ENCODE results near the gene ZBTB3.

The ZBTB3 gene

GRCh38 chr11:62725646-62726045 is 28.3 kb downstream of the ZBTB3 start:
- no peak for TF ChIP-seq CTCF (IDR thresholded peaks at IDR 0.05; ENCODE audit: low read depth, low read length)
- H3K4me3 ChIP-seq (ENCODE audit: low read depth, low read length), result peak overlapping the region; percentile 83

- H3K4me3 ChIP-seq (ENCODE audit: low read depth, low read length), result peak overlapping the region; percentile 83
- TF ChIP-seq CTCF (IDR thresholded peaks at IDR 0.05; ENCODE audit: low read depth, low read length), result no peak
Measured at GRCh38 chr11:62724171-62724570, 29.8 kb downstream of the ZBTB3 start.

- no peak for TF ChIP-seq CTCF (IDR thresholded peaks at IDR 0.05; ENCODE audit: low read depth, low read length)
- no peak overlapping the region for H3K4me3 ChIP-seq (ENCODE audit: low read depth, low read length)
Measured at GRCh38 chr11:62721994-62722393, 32.0 kb downstream of the ZBTB3 start.

DNA sequence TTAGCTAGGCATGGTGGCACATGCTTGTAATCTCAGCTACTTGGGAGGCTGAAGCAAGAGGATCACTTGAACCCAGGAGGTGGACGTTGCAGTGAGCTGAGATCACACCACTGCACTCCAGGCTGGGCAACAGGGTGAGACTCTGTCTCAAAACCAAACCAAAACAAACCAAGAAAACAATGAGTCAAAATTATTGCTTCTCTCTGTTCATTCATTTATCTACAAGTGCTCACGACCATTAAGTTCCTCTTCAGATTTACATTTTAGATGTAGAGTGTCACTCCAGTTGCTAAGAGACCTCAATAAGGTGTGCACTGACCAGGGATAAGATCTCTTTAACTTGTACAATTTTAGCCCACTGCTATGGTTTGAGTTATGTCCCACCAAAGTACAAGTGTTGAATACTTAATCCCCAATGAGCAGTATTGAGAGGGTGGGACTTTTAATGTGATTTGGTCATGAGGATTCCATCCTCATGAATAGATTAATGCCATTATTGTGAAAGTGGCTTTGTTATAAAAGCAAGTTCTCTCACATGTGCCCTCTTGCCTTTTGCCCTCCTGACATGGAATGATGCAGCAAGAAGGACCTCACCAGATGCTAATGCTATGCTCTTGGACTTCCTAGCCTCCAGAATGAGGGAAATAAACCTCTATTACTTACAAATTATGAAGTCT is 34.5 kb downstream of the ZBTB3 start:
- no peak for TF ChIP-seq CTCF (IDR thresholded peaks at IDR 0.05; ENCODE audit: low read depth, low read length)
- H3K4me3 ChIP-seq (ENCODE audit: low read depth, low read length), result no peak overlapping the region

DNA sequence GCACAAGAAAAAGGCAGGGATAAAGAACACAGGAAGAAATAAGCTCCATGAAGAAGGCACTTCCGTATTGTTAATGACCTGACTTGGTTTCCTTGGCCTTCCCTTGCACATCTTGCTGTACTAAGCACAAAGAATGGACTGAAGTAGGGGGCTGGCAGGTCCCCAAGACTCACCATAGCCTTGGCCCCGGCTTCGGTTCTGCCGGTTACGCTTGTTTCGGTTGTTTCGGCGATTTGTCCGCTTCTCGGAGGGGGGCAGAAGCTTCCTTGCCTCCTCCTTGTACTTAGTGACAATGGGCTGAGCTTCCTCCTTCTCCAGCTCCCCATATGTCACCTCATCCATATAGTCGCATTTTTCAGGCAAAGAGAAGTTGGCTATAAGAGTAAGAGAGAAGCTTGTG is 37.1 kb downstream of the ZBTB3 start:
- H3K4me3 ChIP-seq (ENCODE audit: low read depth, low read length), result no peak overlapping the region
- no peak for TF ChIP-seq CTCF (IDR thresholded peaks at IDR 0.05; ENCODE audit: low read depth, low read length)

DNA sequence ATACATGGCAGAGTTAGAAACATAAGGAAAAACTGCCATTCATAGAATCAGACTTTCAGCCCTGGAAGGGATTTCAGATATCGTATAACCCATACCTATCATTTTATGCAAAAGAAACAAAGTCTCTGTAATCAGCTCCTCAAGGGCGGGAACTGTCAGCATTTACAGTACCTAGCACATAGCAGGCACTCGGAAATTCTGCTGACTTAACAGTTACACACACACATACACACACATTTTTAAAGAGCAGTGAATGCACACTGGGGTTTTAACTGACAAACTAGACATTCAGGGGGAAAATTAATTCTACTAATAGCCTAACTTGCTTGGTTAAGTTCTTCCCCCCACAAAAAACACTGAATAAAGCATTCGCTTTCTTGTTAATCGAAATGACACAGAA is 37.8 kb downstream of the ZBTB3 start:
- no peak overlapping the region for H3K4me3 ChIP-seq (ENCODE audit: low read depth, low read length)
- no peak for TF ChIP-seq CTCF (IDR thresholded peaks at IDR 0.05; ENCODE audit: low read depth, low read length)

GRCh38 chr11:62715150-62716130 is 38.5 kb downstream of the ZBTB3 start:
- H3K4me3 ChIP-seq (ENCODE audit: low read depth, low read length), result no peak overlapping the region
- no peak for TF ChIP-seq CTCF (IDR thresholded peaks at IDR 0.05; ENCODE audit: low read depth, low read length)

All from WI38 (cell line).